NCI-H748 (cell line): ENCODE measurements around the gene GTF3C5.
"Not testable (repeated sequence)": the region's sequence is repeated elsewhere in the genome, so short reads cannot be mapped to it uniquely, and the experiment has no call there.

Source experiments
- DNase-seq: peaks from one replicate; lab custom pipeline; 2025; ENCODE audit not compliant: unreplicated experiment; lab: John Stamatoyannopoulos, UW

Gene GTF3C5

DNA sequence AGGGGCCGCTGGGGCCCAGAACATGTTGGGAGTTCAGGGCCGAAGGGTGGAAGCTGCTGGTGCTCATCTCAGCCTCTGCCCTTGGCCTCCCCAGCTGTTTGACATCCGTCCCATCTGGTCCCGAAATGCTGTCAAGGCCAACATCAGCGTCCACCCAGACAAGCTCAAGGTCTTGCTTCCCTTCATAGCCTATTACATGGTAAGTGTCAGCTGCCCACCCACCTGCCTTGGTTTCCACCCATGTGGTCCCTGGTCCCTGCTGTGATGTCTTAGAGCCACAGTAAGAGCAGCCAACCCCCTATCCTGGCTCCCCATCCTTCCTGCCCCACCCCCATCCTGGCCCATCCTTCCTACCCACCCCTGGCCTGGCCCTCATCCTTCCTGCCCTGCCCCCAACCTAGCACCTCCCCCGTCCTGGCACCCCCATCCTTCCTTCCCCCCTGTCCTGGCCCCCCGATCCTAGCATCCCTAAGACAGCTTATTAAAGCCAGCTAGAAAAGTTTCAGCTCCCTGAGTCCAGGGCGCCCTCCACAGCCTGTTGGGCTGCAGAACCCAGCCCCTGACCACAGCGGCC, 21.3 kb downstream of the GTF3C5 start:
- DNase-seq = no peak

- no peak for DNase-seq
Measured at GRCh38 chr9:133054194-133054890, 23.5 kb downstream of the GTF3C5 start.

GRCh38 chr9:133054966-133055365, 24.2 kb downstream of the GTF3C5 start:
- DNase-seq = no peak

- no peak for DNase-seq
Measured at GRCh38 chr9:133055788-133056420, 25.1 kb downstream of the GTF3C5 start.

GRCh38 chr9:133056533-133056932, 25.7 kb downstream of the GTF3C5 start:
- DNase-seq = no peak

- DNase-seq = no peak
Measured at GRCh38 chr9:133057006-133057405, 26.2 kb downstream of the GTF3C5 start.

DNA sequence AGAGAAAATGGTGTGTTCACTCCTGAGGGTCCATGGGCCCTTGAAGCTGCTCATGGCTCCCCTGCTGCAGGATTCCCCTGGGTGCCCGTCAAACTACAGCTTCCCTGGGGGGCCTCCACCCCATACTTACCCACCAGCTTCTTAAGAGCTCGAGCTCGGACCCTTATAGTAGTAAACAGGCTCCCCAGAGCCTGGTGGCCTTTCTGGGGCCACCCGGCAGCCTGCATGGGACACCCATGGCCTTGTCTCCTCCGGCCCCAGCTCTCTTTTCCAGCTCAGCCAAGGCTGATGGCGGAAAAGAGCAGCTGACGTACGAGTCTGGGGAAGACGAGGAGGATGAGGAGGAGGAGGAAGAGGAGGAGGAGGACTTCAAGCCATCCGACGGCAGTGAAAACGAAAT, 26.8 kb downstream of the GTF3C5 start:
- no peak for DNase-seq

DNA sequence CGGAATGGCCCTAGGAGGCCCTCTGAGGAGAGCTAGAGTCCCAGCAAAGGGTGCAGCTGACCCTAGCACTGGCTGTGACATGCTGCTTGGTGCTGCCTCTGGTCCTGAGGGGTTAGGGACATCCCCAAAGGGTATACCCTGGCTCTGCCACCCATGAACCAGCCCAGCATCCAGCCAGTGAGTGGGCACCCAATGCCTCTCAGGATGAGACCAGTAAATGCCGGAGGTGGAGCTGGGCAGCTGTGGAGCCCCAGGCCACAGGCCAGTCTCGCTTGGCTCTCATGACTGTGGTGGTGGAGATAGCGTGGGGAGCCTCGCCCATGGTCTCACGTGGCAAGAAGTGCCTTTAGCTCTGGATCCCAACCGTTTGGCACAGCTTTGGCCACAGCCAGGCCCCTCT, 27.3 kb downstream of the GTF3C5 start:
- DNase-seq = no peak

- no peak for DNase-seq
Measured at GRCh38 chr9:133058550-133059320, 27.9 kb downstream of the GTF3C5 start.

DNA sequence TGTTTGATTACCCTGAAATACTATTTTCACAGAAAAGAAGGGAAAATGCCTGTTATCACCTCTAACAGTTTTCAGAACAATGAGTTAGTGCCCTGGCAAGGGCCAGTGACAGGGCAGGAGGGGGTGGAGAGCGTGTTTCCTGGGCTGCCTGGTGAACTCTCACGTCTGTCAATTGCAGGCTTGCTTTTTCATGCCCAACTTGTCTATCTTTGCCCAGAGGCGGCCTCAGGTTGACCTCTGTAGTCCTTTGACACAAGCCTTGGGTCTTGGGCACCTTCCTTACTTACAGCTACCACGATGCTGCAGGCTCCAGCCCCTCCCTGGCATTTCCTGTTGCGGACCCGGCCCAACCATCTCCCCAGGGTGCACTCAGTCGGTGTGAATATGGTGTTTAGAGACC, 28.8 kb downstream of the GTF3C5 start:
- DNase-seq = no peak

GRCh38 chr9:133060417-133060841, 29.6 kb downstream of the GTF3C5 start:
- no peak for DNase-seq

DNA sequence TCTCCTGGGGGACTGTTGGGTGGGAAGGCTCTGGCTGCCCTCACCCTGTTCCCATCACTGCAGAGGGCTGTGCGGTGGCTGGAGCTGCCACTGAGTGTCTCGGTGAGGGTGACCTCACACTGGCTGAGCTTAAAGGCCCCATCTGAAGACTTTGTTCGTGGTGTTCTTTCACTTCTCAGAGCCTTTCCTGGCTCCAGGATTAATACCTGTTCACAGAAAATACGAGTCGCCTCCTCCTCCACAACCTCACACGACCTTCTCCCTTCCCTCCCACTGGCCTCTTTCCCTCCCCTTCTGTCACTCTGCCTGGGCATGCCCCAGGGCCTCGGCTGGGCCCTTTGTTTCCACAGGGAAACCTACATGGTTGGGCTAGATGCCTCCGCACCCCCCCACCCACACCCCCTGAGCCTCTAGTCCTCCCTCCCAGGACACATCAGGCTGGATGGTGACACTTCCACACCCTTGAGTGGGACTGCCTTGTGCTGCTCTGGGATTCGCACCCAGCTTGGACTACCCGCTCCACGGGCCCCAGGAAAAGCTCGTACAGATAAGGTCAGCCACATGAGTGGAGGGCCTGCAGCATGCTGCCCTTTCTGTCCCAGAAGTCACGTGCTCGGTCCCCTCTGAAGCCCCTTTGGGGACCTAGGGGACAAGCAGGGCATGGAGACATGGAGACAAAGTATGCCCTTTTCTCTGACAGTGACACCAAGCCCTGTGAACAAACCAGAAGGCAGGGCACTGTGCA, 30.4 kb downstream of the GTF3C5 start:
- DNase-seq = not testable (repeated sequence)

GRCh38 chr9:133061764-133062145, 31.0 kb downstream of the GTF3C5 start, which contains the start of gene CEL:
CEL (plus strand) TSS chr9:133061981; CDS start chr9:133062003, 22 bp downstream.
- DNase-seq = not testable (repeated sequence)

DNA sequence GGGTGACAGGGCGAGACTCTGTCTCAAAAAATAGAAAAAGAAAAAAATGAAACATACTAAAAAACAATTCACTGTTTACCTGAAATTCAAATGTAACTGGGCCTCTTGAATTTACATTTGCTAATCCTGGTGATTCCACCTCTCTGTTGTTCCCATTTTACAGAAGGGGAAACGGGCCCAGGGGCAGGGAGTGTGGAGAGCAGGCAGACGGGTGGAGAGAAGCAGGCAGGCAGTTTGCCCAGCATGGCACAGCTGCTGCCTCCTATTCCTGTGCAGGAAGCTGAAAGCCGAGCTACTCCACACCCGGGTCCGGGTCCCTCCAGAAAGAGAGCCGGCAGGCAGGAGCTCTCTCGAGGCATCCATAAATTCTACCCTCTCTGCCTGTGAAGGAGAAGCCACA, 31.8 kb downstream of the GTF3C5 start:
- not testable (repeated sequence) for DNase-seq

DNA sequence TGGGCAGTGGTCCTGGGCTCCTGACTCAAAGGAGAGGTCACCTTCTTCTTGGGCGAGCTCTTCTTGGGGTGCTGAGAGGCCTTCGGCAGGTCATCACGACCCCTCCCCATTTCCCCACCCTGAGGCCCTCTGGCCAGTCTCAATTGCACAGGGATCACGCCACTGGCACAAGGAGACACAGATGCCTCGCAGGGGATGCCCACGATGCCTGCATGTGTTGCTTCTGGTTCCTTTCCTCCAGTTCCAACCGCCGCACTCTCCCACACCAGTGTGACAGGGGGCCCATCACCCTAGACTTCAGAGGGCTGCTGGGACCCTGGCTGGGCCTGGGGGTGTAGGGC, 32.3 kb downstream of the GTF3C5 start:
- no peak for DNase-seq

- DNase-seq = no peak
Measured at GRCh38 chr9:133063500-133064231, 32.9 kb downstream of the GTF3C5 start.

GRCh38 chr9:133064241-133065069, 33.7 kb downstream of the GTF3C5 start:
- DNase-seq = no peak

GRCh38 chr9:133065070-133065388, 34.2 kb downstream of the GTF3C5 start:
- no peak for DNase-seq

- DNase-seq = no peak
Measured at GRCh38 chr9:133066181-133066983, 35.6 kb downstream of the GTF3C5 start.
